Measurements from ENCODE around the gene FOXJ3.

DNA sequence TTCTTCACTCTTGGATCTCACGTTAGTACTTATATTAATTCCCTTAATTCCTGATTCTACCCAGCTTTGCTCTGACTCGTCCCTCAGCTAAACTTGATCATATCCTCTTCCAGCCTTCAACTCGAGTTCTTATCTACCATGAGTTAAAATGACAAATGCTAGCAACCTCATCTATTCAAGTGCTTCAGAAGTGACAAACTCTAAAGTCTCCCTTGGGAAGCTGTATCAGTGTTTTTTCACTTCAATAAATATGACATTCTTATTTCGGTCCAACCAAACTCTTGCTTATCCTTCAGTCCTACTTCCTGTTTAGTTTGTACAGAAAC lies 75.3 kb downstream of the FOXJ3 start:
- TF ChIP-seq, protein P1, sequence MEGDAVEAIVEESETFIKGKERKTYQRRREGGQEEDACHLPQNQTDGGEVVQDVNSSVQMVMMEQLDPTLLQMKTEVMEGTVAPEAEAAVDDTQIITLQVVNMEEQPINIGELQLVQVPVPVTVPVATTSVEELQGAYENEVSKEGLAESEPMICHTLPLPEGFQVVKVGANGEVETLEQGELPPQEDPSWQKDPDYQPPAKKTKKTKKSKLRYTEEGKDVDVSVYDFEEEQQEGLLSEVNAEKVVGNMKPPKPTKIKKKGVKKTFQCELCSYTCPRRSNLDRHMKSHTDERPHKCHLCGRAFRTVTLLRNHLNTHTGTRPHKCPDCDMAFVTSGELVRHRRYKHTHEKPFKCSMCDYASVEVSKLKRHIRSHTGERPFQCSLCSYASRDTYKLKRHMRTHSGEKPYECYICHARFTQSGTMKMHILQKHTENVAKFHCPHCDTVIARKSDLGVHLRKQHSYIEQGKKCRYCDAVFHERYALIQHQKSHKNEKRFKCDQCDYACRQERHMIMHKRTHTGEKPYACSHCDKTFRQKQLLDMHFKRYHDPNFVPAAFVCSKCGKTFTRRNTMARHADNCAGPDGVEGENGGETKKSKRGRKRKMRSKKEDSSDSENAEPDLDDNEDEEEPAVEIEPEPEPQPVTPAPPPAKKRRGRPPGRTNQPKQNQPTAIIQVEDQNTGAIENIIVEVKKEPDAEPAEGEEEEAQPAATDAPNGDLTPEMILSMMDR (IDR thresholded peaks at IDR 0.05) = no peak
- TF ChIP-seq POLR2AphosphoS5 (IDR thresholded peaks at IDR 0.05) = no peak
